Fibroblast of lung (primary cell): Measurements from ENCODE around the gene AMOT.

Source experiments
- EZH2 ChIP-seq: IDR thresholded peaks from 2 replicates; pipeline ENCODE4 v1.5.1; 2012; ENCODE audit warnings: low read length, control low read depth, mild to moderate bottlenecking; ENCODE audit errors: missing control alignments
- TF ChIP-seq, protein P1 (sequence below), 2 donors: IDR thresholded peaks in 1 of 2; conservative IDR thresholded peaks in 1 of 2; 1 replicate in 1 of 2; 2 replicates in 1 of 2; pipeline ENCODE4 v1.5.1; 2011 to 2012; ENCODE audit warnings: low read length in 2 of 2, control low read depth in 1 of 2, inconsistent platforms in 1 of 2, low read depth in 1 of 2, mild to moderate bottlenecking in 1 of 2

DNA sequence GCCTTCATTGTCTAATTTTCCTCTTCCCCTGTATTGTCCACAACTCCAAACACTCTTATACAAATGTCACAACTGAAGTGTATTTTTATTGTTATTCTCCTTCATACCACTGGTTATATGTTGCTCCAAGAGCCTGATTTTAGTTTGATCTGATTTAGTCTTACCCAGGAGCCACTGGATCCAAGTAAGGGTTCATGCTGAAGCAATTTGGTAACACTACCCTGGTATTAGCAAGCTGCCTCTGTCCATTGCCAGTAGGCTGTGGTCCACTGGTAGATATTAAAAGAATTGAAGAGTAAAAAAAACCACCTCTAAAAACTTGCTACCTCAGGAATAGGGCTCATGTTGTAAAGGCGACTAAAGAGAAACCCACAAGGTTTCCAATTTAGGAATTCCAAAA, 41.2 kb downstream of the AMOT start:
- TF ChIP-seq, protein P1, sequence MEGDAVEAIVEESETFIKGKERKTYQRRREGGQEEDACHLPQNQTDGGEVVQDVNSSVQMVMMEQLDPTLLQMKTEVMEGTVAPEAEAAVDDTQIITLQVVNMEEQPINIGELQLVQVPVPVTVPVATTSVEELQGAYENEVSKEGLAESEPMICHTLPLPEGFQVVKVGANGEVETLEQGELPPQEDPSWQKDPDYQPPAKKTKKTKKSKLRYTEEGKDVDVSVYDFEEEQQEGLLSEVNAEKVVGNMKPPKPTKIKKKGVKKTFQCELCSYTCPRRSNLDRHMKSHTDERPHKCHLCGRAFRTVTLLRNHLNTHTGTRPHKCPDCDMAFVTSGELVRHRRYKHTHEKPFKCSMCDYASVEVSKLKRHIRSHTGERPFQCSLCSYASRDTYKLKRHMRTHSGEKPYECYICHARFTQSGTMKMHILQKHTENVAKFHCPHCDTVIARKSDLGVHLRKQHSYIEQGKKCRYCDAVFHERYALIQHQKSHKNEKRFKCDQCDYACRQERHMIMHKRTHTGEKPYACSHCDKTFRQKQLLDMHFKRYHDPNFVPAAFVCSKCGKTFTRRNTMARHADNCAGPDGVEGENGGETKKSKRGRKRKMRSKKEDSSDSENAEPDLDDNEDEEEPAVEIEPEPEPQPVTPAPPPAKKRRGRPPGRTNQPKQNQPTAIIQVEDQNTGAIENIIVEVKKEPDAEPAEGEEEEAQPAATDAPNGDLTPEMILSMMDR (conservative IDR thresholded peaks at IDR 0.05 in 1 of 2, IDR thresholded peaks at IDR 0.05 in 1 of 2; ENCODE audit: low read depth in 1 of 2, low read length in 2 of 2): no peak
- no peak for TF ChIP-seq EZH2
